ENCODE measurements around the gene IQGAP2.

The IQGAP2 gene

GRCh38 chr5:76529464-76530344 is 126.6 kb downstream of the IQGAP2 start:
- Mint-ChIP-seq H3K27me3 (no peaks in the 10 kb centered on the region), H3K4me1 (peaks cover 3% of the 10 kb centered on the region), H3K27ac (no peak overlapping the region), H3K4me3 (no peak overlapping the region), H3K9me3 (peaks cover 1% of the 10 kb centered on the region), H3K36me3 (no peaks in the 10 kb centered on the region)
- DNase-seq (ENCODE audit: low spot score in 2 of 2) (no peak), ATAC-seq (ENCODE audit: low read depth) (no peak)

DNA sequence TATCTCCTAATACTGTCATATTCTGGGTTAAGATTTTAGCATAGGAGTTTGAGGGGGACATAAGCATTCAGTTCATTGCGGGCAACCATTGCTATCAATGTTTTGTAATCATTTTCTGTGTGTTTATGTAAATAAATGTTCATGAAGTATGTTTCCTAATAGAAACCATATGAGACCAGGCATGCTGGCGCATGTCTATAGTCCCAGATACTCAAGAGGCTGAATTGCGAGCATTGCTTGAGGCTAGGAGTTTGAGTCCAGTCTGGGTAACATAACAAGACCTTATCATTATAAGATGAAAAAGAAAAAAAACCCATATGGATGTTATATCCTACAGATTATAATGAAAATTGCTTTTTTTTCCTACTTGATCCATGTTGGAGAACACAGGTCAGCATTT is 129.0 kb downstream of the IQGAP2 start:
- H3K27ac Mint-ChIP-seq, result no peak overlapping the region
- ATAC-seq (ENCODE audit: low read depth) (no peak), DNase-seq (ENCODE audit: low spot score in 2 of 2) (no peak)
- H3K36me3 Mint-ChIP-seq, result no peaks in the 10 kb centered on the region
- H3K9me3 Mint-ChIP-seq, result peaks cover 1% of the 10 kb centered on the region
- H3K27me3 Mint-ChIP-seq, result no peaks in the 10 kb centered on the region
- no peak overlapping the region for H3K4me3 Mint-ChIP-seq
- H3K4me1 Mint-ChIP-seq, result peaks cover 3% of the 10 kb centered on the region

- H3K9me3 Mint-ChIP-seq, result peaks cover 1% of the 10 kb centered on the region
- ATAC-seq (ENCODE audit: low read depth), result no peak
- no peak overlapping the region for H3K4me3 Mint-ChIP-seq
- H3K4me1 Mint-ChIP-seq, result peaks cover 3% of the 10 kb centered on the region
- H3K27ac Mint-ChIP-seq, result no peak overlapping the region
- DNase-seq (ENCODE audit: low spot score in 2 of 2), result no peak
- no peaks in the 10 kb centered on the region for H3K36me3 Mint-ChIP-seq
- H3K27me3 Mint-ChIP-seq, result no peaks in the 10 kb centered on the region
Measured at GRCh38 chr5:76532973-76533372, 129.9 kb downstream of the IQGAP2 start.

GRCh38 chr5:76535577-76535976 is 132.5 kb downstream of the IQGAP2 start:
- Mint-ChIP-seq H3K36me3 (no peaks in the 10 kb centered on the region), H3K4me3 (no peak overlapping the region), H3K27ac (no peak overlapping the region), H3K4me1 (no peaks in the 10 kb centered on the region), H3K27me3 (peaks cover 5% of the 10 kb centered on the region), H3K9me3 (peaks cover 1% of the 10 kb centered on the region)
- ATAC-seq (ENCODE audit: low read depth), result no peak
- no peak for DNase-seq (ENCODE audit: low spot score in 2 of 2)

- Mint-ChIP-seq H3K4me3 (no peak overlapping the region), H3K27me3 (peaks cover 5% of the 10 kb centered on the region), H3K36me3 (no peaks in the 10 kb centered on the region), H3K4me1 (no peaks in the 10 kb centered on the region), H3K27ac (no peak overlapping the region), H3K9me3 (no peaks in the 10 kb centered on the region)
- ATAC-seq (ENCODE audit: low read depth) (no peak), DNase-seq (ENCODE audit: low spot score in 2 of 2) (no peak)
Measured at GRCh38 chr5:76537073-76537543, 134.0 kb downstream of the IQGAP2 start.

GRCh38 chr5:76542241-76542640 is 139.2 kb downstream of the IQGAP2 start:
- no peak for ATAC-seq (ENCODE audit: low read depth)
- peaks cover 10% of the 10 kb centered on the region for H3K4me1 Mint-ChIP-seq
- no peak for DNase-seq (ENCODE audit: low spot score in 2 of 2)
- no peak overlapping the region for H3K4me3 Mint-ChIP-seq
- peaks cover 5% of the 10 kb centered on the region for H3K27me3 Mint-ChIP-seq
- no peaks in the 10 kb centered on the region for H3K9me3 Mint-ChIP-seq
- no peak overlapping the region for H3K27ac Mint-ChIP-seq
- H3K36me3 Mint-ChIP-seq, result no peaks in the 10 kb centered on the region

GRCh38 chr5:76542887-76543690 is 140.0 kb downstream of the IQGAP2 start:
- ATAC-seq (ENCODE audit: low read depth) (no peak), DNase-seq (ENCODE audit: low spot score in 2 of 2) (no peak)
- peaks cover 19% of the 10 kb centered on the region for H3K4me1 Mint-ChIP-seq
- no peaks in the 10 kb centered on the region for H3K9me3 Mint-ChIP-seq
- no peaks in the 10 kb centered on the region for H3K36me3 Mint-ChIP-seq
- peaks cover 5% of the 10 kb centered on the region for H3K27me3 Mint-ChIP-seq
- H3K27ac Mint-ChIP-seq, result no peak overlapping the region
- H3K4me3 Mint-ChIP-seq, result no peak overlapping the region

GRCh38 chr5:76544268-76544926 is 141.3 kb downstream of the IQGAP2 start:
- DNase-seq (ENCODE audit: low spot score in 2 of 2), result no peak
- Mint-ChIP-seq H3K9me3 (no peaks in the 10 kb centered on the region), H3K4me3 (no peak overlapping the region), H3K27me3 (peaks cover 5% of the 10 kb centered on the region), H3K27ac (no peak overlapping the region), H3K4me1 (peaks cover 19% of the 10 kb centered on the region), H3K36me3 (no peaks in the 10 kb centered on the region)
- no peak for ATAC-seq (ENCODE audit: low read depth)

- peaks cover 2% of the 10 kb centered on the region for H3K27me3 Mint-ChIP-seq
- no peaks in the 10 kb centered on the region for H3K9me3 Mint-ChIP-seq
- no peak for DNase-seq (ENCODE audit: low spot score in 2 of 2)
- peaks cover 19% of the 10 kb centered on the region for H3K4me1 Mint-ChIP-seq
- no peak overlapping the region for H3K4me3 Mint-ChIP-seq
- no peaks in the 10 kb centered on the region for H3K36me3 Mint-ChIP-seq
- H3K27ac Mint-ChIP-seq, result no peak overlapping the region
- no peak for ATAC-seq (ENCODE audit: low read depth)
Measured at GRCh38 chr5:76545184-76545583, 142.1 kb downstream of the IQGAP2 start.

DNA sequence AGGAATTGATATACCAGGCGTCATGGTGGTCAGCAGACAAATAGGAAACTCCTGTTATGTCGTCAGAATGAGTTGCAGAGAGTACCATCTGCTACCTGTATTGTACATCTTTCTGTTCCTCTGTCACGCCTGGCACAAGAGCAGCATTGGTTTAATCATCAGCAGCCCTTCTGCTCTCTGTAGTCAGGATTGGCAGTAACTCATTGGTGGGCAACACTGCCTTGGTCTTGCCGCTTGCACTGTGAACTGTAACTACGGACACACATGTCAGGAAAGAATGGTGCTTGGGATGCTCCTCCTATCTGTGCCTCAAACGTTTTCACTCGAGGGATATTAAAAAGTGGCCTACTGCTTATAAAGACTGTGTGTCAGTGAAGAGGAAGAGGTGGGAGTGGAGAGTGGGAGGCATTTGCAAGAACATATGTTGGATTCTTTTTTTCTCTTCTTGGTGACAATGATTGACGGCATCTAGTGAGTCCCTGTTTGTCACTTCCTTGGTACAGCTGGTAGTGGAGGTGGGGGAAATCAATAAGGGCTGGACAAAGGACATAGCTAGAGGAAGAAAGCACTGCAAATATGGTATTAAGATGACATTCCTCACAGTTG is 143.5 kb downstream of the IQGAP2 start:
- Mint-ChIP-seq H3K27ac (peak overlapping the region; percentile 87), H3K36me3 (no peaks in the 10 kb centered on the region), H3K4me3 (peak overlapping the region; percentile 67), H3K9me3 (no peaks in the 10 kb centered on the region), H3K27me3 (no peaks in the 10 kb centered on the region), H3K4me1 (peaks cover 19% of the 10 kb centered on the region)
- DNase-seq (ENCODE audit: low spot score in 2 of 2) (no peak), ATAC-seq (ENCODE audit: low read depth) (peak; percentile 29)

DNA sequence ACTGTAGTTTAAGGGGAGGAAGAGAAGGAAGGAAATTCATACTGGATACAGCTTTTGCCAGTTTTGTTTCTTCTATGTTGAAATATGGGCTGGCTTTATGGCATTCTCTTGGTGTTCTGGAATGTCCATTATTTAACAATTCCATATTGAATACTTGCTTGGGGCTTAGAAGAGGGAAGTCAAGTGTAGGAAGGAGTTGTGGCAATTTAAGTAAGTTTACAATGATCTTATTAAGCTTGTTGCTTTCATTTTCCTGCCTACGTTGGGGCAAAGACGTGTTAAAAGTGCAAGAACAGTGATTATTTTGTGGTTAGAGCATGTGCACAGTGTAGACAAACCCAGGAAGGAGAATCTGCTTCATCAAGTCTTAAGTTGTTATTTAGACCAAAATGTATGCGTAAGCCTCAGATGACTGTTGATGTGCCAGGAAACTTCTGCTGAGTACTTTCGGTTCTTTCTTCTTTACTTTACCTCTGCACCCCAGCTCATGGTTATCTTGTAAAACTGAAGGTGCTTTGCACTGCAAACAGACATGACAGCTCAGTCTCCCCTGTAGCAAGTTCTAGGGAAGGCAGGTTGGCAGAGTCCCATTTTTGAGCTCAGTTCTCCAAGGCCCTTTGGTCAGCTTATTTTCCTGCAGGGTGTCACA is 144.3 kb downstream of the IQGAP2 start:
- ATAC-seq (ENCODE audit: low read depth), result peak; percentile 85
- Mint-ChIP-seq H3K4me1 (peaks cover 19% of the 10 kb centered on the region), H3K36me3 (no peaks in the 10 kb centered on the region), H3K27me3 (no peaks in the 10 kb centered on the region), H3K27ac (peak overlapping the region; percentile 87), H3K9me3 (no peaks in the 10 kb centered on the region), H3K4me3 (peak overlapping the region; percentile 67)
- DNase-seq (ENCODE audit: low spot score in 2 of 2), result peak; percentile 13 to 14

- DNase-seq (ENCODE audit: low spot score in 2 of 2) (no peak), ATAC-seq (ENCODE audit: low read depth) (peak; percentile 5)
- Mint-ChIP-seq H3K4me1 (peaks cover 19% of the 10 kb centered on the region), H3K36me3 (no peaks in the 10 kb centered on the region), H3K4me3 (peak overlapping the region; percentile 67), H3K9me3 (no peaks in the 10 kb centered on the region), H3K27ac (peak overlapping the region; percentile 87), H3K27me3 (no peaks in the 10 kb centered on the region)
Measured at GRCh38 chr5:76547891-76548524, 144.9 kb downstream of the IQGAP2 start.
